GM21381 (cell line): Measurements from ENCODE around the gene CFC1B.
"Not testable (repeated sequence)": the region's sequence is repeated elsewhere in the genome, so short reads cannot be mapped to it uniquely, and the experiment has no call there.

Experiments used
- ATAC-seq: cut with Tn5 transposase; IDR thresholded peaks from one replicate; pipeline ENCODE4 v1.9.1; 2021; ENCODE audit warnings: mild to moderate bottlenecking, moderate library complexity; ENCODE audit not compliant: unreplicated experiment

CFC1B gene

DNA sequence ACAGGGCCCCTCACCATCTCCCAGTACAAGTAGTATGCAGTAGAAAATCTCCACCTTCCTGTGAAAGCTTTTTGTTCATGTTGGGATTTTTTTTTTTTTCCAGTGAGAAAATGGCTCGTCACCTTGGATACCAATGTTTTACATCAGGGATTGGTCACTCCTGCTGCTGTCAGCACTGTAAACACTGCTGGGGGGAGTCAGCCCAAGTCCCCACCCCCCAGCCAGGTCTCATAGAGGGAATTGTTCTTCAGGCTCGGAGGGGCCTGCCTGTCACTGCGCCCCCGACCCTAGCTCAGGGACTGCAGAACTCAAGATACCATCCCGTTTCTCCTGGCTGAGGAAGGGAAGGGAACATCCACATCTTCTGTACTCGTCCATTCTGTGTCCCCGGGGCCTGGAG is at the start of gene CFC1B:
Gene CFC1B (plus strand): TSS at position 231 of the 400 bp plus-strand sequence. CDS start 263 bp downstream, outside the sequence.
- ATAC-seq = not testable (repeated sequence)

DNA sequence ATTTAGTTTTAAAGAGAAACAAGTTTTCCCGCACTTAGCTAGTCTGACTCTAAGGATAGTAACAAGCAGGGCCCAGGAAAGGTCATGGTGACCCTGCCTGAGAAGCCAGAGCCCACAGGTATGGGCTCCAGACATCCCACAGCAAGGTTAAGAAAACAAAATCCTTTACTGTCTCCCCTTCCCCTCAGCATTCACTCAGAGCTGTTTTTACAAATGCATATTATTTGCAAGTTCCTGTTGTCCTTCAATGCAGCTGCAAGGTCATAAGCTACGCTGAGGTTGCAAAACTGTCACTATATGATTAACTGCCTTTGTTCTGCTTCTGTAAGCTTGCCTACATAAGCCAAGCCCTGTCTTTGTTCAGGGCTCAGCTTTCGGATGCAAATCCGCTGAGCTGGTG is 29.9 kb upstream of the CFC1B start:
- not testable (repeated sequence) for ATAC-seq

DNA sequence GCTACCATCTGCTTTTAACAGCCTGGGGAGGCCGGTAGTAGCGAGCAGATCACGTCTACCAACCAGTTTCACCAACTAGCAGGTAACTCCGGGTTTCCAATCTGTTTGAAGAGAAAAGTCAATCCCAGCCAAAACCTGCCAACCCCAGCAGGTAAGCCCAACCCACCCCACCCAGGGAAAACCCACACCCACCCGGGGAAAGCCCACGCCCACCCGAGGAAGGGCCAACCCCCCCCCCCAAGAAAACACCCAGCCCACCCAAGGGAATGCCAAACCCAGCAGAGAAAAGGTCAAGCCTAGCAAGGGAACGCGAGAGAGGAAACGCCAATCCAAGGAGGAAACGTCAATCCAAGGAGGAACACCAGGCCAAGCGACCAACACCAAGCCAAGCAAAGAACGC is 11.8 kb upstream of the CFC1B start, which contains the start of gene POTEI:
Gene POTEI (minus strand): TSS at position 101 of the 400 bp plus-strand sequence. CDS start 93 bp downstream, at position 8.
- not testable (repeated sequence) for ATAC-seq

DNA sequence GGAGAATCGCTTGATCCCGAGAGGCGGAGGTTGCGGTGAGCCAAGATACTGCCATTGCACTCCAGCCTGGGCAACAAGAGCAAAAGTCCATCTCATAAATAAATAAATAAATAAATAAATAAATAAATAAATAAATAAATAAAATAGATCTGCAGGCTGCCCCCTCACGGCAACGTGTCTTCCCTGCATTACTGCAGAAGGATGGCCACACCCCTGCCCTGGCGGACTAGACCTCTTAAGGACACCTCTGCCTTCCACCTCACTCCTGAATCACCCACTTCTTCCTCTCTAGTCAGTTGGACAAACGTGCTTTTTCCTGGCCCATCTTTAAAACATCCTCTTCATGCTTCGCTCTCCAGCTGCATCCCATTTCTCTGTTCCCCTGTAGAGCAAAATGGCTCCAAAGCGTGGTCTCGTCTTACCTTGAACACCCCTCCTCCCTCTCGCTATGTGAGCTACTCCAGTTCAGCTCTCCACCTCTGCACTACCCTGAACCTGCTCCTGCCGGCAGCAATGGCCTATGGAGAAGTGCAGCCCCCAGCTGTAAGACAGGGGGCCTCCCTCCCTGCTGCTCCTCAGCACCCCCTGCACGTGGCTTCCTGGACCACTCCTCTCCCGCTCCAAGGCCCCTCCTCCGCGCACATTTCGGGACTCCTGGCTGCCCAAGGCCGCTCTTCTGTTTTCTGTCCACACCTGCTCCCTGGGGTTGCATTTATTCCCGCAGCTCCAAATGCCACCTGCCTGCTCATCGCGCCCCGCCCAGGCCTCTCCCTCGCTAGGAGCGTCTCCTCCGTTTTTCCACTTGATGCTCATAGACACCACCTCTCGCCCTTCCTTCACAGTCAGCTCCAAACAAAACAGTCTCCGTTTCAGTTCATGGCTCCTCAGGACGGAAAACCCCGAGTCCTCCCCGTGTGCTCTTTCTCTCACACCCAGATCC is 9.9 kb upstream of the CFC1B start:
- ATAC-seq = not testable (repeated sequence)

DNA sequence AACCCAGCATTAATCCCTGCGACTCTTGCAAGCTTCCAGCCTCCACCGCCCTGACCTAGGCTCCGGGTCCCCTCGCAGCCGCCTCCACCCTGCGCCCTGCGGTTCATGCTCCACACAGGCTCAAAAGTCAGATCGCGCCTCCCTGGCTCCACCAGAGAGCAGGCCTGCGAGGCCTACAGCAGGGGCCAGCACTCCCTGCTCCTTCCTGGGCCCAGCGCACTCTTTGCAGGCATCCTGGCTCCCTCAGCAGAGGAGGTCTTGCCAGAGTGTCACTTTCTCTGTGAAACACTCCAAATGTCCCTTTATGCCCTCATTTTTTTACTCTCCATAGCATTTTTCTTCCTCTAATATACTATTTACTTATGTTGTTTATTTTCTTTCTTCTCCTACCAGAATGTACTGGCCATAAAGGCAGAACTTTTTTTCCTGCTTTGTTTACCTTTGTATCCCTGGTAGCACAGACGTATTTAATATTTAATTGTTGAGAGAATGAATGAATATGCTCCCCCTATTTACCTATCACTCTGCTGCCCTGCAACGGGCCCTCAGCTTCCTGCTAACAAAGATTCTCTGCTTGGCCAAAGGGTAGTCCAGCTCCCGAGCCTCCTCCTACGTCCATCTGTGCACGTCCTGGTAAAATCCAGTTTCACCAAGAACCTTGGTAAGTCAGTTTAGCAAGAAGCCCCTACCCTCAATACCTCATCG is 9.1 kb upstream of the CFC1B start:
- not testable (repeated sequence) for ATAC-seq

DNA sequence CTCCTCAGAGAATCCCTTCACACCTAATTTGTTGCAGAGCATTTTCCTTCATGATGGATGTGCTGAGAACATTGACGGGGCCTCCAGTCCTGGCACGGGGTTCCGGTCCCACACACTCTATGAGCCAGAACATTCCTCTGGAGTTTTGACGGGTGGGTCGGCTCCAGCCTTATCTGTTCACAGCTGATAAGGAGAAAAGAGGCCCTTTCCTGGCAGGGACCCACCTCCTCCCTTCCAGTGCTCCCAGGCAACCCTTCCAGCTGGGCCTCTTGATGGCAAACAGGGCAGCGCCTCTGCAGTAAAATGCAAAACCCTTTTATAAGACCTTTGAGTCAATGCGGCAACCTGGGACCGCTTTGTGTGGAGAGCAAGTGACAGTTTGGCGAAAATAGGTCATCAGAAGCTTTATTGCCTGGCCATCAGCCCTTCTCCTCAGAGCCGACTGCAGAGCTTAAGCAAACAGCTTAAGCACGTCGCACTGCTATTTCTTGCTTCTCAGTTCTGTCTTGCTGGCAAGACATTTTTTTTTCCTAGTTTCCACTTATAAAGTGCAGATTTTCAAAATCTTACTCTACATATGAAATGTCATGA is 2.4 kb upstream of the CFC1B start:
- not testable (repeated sequence) for ATAC-seq

DNA sequence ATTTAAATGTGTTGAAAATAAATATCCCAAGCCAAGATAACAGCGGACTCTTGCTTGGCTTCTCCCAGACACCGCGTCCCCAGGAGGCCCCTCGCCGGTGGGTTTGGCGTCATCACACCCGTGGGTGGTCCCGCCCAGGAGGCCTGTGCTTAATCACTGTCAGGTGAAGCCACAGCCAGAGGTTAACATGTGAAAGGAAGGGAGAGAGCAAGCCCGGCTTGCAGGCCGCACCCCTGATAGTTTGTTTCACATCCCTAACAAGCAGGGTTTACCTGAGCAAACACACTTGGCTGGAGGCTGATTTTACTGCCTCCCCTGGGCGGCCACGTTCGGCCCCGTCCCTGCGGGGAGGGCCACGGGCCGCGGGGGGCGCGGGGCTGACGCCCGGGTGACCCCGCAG is 1.4 kb downstream of the CFC1B start:
- ATAC-seq = not testable (repeated sequence)

DNA sequence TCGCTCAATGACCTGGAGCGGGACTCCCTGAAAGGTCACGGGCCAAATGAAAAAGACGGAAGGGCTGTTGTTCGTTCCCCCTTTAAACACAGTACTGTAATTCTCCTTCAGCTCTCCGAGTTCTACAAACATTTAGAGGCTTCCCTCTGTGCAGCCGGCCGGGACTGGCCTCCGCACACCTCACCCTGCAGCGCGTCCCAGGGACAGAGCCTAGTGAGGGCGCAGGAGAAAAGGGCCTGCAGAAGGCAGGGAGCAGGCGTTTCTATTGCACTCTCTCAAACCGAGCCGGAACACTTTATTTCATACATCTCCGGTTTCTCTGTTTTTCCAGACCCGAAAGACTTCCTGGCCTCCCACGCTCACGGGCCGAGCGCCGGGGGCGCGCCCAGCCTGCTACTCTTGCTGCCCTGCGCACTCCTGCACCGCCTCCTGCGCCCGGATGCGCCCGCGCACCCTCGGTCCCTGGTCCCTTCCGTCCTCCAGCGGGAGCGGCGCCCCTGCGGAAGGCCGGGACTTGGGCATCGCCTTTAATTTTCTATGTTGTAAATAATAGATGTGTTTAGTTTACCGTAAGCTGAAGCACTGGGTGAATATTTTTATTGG is 6.4 kb downstream of the CFC1B start:
- ATAC-seq = not testable (repeated sequence)

DNA sequence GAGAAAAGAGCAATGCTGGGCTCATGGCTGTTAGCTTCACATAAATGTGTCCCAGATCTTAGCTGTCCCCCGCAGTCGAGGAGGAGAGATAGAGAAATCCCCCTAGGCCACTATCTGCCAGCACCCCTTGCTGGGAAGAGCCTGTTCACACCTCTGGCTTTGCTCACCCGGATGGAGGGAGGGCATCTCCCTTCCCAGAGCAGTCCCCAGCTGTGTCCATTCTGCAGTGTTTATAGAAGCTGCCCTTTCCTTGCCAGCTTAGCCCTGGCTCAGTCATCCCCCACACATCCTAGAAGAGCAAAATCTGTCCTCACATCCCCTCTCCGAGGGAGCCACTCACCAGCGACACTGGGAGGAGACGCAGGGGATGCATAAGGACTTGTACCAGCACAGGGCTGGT is 8.5 kb downstream of the CFC1B start:
- not testable (repeated sequence) for ATAC-seq

DNA sequence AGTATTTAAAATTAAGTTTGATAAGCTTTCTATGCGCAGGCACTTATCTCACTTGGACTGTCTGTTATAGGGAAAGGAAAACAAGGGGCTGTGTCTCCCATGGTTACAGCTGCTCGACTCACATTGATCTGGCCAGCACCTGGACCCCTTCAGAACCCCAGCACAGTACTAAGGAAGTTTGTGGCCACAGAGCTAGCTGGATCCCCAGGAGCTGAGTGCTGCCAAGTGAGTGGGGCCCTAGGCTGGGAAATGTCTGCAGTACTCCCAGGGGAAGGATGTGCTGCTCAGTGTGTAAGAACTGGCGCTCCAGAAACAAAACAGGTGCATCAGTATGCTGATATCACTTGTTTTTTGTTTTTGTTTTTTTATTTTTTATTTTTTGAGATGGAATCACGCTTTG is 9.2 kb downstream of the CFC1B start:
- not testable (repeated sequence) for ATAC-seq

DNA sequence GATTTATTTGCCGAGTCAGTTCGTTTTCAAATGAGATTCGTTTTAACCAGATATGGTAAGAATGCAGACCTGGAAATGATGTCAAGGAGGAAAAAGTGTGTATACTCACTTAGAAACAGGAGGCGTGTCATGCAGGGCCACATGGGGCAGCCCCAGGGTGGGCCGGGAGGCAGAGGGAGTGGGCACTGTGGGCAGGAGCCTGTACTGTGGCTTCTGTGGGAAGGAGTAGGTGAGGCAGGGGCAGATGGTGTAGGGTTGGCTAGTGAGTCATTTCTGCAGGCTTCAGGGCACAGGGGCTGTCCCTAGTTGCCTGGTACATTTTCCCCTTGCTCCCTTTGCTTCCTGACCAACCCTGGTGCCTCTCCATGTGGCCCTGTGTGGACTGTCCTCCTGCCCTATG is 10.2 kb downstream of the CFC1B start:
- ATAC-seq = peak; percentile 77

DNA sequence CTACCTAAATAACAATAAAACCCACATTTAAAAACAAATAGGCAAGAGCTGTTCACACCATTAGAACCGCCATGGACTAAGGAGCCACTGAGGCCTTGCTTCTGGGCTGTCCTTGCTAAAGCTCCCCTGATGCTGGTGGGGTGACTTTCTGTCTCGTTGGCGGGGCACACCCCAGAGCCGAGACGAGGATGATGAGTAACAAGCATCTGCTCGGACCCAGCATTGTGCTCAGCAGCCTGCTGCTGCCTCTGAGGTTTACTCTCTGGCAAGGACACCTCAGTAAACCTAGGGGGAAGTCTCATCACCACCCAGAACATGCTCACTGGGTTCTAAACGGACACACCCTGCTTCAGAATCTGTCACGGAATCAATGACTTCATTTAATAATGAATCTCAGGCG is 10.7 kb downstream of the CFC1B start:
- ATAC-seq = not testable (repeated sequence)

DNA sequence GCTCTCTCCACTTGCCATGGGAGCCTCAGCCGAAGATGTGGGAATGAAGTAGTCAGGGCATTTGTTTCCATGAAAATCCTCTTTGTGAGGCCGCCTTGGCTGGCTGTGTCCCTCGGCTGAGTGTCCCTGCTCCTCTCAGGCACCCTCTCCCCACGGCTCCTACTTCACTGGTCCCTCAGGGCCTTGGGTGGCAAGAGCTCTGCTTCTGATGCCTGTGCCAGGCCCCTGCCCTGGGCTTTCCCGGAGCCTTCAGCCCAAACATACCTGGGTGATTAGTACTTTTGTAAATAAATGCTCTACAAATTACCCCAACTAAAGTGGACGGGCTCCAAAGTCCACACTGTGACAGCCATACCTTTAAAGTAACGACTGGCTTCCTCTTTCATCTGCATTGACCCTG is 15.6 kb downstream of the CFC1B start:
- not testable (repeated sequence) for ATAC-seq

DNA sequence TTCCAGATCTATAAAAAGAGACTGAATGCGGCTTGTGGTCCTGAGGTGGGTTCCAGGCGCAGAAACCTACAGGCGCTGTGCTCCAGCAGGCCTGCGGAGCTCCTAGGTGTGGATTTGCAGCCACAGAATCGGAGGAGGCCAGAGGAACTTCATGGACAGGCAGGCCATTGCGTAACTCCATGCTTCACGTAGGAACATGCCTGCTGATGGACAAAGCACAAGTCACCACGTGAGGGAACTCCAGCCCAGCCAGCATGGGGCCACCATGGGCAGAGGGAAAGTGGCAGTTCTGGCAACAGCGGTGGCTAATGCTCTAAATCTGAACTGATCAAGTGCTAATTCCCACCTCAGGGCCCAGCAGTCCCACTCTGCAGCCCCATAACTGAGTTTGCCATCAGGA is 17.2 kb downstream of the CFC1B start:
- not testable (repeated sequence) for ATAC-seq

DNA sequence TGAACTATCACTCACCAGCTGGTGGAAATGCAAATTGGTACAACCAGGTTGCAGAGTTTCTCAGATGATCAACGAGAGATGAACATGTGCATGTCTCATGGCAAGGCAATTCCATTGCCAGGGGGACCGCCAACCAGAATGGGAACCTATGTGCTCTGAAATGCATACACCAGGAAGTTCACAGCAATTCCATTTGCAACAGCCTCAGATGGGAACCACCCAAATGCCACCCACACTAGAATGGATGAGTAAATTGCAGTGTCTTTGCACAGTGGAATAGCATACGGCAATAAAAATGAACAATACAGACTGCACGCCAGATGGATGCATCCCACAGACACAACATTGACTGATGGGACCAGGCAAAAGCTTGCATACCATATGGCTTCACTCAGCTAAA is 21.8 kb downstream of the CFC1B start:
- not testable (repeated sequence) for ATAC-seq

DNA sequence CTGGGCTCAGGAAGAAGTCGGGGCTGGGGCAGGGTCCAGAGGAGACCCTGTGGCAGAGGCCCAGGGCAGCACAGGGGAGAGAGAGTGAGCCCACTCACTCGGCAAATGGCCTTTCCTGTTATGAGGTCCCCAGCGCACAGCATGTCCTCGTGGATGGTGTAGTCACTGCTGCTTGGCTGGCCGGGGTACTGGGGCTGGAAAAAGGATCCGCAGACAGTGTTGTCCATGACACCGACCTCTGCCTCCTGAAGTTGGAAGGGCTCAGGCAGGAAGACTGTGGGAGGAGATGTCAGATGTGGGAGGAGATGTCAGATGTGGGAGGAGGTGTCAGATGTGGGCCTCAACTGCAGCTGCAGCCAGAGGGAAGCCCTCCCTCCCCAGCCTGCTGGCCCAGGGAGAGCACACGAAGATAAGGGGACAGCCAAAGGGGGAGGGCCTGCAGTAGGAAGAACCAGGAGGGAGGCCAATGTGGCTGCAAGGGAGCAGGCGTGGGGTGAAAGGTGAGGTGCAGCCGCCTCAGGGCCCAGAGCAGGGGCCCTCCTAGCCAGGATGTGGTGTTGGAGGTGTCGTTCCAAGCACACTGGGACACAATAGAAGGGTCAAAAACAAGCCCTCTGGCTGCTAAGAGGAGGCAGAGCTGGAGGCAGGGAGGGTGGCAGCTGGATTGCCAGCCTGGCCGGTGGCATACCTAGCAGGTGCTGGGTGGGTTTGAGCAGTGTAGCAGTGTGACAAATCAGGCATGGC is 22.9 kb downstream of the CFC1B start:
- not testable (repeated sequence) for ATAC-seq

DNA sequence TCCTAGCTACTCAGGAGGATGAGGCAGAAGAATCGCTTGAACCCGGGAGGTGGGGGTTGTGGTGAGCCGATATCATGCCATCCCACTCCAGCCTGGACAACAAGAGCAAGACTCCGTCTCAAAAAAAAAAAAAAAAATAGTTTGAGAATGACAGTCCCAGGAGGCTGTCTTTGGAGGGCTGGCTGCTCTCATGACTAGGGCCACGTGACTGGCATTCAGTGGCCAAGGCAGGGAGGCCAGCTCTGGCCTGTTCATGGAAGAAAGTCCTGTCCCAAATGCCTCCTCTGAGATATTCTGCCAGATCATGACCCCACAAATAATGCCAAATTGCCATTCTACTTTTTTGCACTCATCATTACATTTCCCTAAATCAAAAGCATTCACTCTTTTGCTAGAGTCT is 24.0 kb downstream of the CFC1B start:
- ATAC-seq = not testable (repeated sequence)

DNA sequence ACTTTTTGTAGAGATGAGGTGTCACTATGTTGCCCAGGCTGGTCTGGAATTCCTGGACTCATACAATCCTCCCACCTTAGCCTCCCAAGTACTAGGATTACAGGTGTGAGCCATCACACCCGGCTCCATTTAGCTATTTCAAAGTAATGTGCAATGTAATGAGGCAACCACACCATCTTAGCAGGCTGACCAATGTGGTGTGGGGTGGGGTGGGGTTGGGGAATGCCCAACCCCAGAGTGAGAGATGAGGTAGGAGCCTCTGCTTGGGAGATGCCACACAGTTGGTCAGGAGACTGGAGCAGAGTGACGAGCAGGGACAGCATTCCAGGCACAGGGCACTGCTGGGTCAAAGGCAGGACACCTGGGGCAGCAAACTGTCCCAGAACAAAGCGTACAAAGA is 27.4 kb downstream of the CFC1B start:
- not testable (repeated sequence) for ATAC-seq

DNA sequence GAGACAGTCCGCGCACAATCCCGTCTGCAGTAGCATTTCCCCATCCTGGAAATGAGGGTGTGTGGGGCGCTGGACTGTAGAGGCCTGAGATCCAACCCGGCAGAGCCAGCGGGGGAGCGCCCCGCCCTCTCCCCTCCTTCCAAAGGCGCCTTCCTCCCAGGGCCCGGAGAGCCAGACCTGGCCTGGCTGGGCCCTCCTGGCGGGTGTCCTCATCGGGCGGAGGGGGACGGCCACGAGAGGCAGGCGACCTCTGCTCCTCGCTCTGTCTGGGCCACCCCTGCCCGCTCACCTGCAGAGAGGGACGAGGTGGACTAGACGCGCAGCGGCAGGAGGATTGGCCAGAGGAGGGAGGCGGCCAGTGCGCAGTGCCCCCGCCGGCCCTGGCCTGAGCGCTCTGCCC is 28.5 kb downstream of the CFC1B start:
- not testable (repeated sequence) for ATAC-seq

DNA sequence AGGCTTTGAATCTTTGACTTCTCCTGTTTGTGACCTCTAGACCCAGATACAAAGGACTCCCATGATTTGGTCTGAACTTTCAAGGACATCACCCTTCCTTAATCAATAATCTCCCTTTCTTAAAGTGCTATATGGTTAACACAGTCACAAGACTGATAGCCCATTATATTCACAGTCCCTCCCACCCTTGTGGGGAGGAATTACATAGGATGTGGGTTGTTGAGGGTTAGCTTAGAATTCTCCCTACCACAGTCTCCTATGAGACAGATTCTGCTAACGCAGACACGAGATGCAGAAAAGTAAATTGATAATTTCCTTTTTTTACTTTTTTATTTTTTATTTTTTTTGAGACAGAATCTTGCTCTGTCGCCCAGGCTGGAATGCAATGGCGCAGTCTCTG is 33.2 kb downstream of the CFC1B start:
- ATAC-seq = not testable (repeated sequence)
